ENCODE results near the gene ABCG1. TPM values are rescaled to one million over a fixed set of nuclear protein-coding genes. Genes with fewer than 3 reads are reported as not detected.
A peak's percentile ranks its signal among the peaks of the same experiment; 100 is the strongest.

The ABCG1 gene
- total and polyA plus RNA-seq, 2 experiments from 2014 or later = 1.3 to 4.4 TPM

DNA sequence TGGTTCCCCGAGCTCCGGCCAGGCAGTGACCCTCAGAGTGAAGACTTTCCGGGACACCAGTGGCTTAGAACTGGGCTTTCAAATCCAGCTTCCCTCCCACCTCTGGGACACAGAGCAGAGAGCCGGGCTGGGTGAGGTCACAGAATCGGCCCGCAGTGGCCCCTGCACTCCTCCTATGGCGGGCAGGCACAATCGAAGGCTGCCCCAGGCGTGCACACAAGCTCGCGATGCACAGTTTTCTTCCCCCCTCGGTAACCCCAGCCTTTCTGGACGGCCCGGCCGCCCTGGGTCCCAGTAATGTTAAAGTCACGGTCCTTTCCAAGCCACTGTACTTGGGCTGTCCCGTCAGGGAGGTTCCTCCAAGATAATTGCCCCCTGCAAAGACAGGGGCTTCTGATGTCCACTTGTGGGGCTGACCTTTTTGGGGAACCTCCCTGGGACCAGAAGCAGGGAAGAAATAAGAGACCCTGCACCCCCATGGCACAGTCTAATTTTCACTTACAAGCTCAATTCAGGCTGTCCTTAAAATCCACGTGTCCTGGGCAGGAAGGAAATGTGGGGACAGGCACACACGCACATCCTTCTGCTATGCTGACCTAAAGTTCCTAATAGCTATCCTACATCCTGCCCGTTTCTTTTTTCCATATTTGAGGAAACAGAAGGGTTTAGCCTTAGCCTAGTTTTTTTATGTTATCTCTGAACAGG is 82.6 kb downstream of the ABCG1 start (continued):
- TF ChIP-seq, protein P1, sequence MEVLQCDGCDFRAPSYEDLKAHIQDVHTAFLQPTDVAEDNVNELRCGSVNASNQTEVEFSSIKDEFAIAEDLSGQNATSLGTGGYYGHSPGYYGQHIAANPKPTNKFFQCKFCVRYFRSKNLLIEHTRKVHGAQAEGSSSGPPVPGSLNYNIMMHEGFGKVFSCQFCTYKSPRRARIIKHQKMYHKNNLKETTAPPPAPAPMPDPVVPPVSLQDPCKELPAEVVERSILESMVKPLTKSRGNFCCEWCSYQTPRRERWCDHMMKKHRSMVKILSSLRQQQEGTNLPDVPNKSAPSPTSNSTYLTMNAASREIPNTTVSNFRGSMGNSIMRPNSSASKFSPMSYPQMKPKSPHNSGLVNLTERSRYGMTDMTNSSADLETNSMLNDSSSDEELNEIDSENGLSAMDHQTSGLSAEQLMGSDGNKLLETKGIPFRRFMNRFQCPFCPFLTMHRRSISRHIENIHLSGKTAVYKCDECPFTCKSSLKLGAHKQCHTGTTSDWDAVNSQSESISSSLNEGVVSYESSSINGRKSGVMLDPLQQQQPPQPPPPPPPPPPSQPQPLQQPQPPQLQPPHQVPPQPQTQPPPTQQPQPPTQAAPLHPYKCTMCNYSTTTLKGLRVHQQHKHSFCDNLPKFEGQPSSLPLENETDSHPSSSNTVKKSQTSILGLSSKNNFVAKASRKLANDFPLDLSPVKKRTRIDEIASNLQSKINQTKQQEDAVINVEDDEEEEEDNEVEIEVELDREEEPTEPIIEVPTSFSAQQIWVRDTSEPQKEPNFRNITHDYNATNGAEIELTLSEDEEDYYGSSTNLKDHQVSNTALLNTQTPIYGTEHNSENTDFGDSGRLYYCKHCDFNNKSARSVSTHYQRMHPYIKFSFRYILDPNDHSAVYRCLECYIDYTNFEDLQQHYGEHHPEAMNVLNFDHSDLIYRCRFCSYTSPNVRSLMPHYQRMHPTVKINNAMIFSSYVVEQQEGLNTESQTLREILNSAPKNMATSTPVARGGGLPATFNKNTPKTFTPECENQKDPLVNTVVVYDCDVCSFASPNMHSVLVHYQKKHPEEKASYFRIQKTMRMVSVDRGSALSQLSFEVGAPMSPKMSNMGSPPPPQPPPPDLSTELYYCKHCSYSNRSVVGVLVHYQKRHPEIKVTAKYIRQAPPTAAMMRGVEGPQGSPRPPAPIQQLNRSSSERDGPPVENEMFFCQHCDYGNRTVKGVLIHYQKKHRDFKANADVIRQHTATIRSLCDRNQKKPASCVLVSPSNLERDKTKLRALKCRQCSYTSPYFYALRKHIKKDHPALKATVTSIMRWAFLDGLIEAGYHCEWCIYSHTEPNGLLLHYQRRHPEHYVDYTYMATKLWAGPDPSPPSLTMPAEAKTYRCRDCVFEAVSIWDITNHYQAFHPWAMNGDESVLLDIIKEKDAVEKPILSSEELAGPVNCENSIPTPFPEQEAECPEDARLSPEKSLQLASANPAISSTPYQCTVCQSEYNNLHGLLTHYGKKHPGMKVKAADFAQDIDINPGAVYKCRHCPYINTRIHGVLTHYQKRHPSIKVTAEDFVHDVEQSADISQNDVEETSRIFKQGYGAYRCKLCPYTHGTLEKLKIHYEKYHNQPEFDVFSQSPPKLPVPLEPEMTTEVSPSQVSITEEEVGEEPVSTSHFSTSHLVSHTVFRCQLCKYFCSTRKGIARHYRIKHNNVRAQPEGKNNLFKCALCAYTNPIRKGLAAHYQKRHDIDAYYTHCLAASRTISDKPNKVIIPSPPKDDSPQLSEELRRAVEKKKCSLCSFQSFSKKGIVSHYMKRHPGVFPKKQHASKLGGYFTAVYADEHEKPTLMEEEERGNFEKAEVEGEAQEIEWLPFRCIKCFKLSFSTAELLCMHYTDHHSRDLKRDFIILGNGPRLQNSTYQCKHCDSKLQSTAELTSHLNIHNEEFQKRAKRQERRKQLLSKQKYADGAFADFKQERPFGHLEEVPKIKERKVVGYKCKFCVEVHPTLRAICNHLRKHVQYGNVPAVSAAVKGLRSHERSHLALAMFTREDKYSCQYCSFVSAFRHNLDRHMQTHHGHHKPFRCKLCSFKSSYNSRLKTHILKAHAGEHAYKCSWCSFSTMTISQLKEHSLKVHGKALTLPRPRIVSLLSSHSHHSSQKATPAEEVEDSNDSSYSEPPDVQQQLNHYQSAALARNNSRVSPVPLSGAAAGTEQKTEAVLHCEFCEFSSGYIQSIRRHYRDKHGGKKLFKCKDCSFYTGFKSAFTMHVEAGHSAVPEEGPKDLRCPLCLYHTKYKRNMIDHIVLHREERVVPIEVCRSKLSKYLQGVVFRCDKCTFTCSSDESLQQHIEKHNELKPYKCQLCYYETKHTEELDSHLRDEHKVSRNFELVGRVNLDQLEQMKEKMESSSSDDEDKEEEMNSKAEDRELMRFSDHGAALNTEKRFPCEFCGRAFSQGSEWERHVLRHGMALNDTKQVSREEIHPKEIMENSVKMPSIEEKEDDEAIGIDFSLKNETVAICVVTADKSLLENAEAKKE (CRISPR knock-in tag; IDR thresholded peaks at IDR 0.05) = no peak
- no peak for TF ChIP-seq NANOG (IDR thresholded peaks at IDR 0.05; ENCODE audit: borderline replicate concordance)
- no peak for TF ChIP-seq STAT1 (IDR thresholded peaks at IDR 0.05; ENCODE audit: unreplicated experiment)
- TF ChIP-seq EZH2 (IDR thresholded peaks at IDR 0.05; ENCODE audit: low read depth, unreplicated experiment) = no peak
- TF ChIP-seq ZNF331 (CRISPR knock-in tag; IDR thresholded peaks at IDR 0.05; ENCODE audit: low read depth) = no peak
- no peak for TF ChIP-seq ZNF114 (CRISPR knock-in tag; IDR thresholded peaks at IDR 0.05)

DNA sequence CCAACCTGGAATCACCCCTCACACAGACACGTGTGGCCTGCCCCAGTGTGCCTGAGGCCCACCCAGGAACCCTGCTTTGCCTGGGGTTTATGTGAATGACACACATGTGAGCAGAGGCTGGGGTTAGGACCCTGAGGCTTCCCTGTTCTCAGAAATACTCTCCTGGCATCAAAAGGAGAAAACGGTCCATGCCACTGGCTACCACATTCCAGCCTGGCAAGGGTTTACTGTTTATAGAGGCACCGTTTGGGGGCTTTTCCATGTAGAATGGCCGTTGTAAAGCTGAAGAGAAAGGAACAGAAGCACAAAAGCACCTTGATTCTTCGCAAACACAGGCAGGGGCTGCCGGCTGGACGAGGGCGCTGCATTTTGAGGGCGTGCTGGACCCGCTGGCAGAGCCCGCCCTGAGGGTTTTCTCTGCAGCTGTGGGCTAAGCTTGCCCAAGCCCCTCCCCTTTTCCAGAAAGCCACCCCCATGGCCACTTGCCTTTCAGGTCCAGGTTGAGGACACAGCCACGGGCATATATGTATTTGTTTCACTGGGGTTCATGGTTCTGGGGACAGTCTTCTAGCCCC is 83.2 kb downstream of the ABCG1 start:
- ATAC-seq = peak; percentile 34
- H3K4me1 Mint-ChIP-seq = peaks cover 9% of the 10 kb centered on the region; the same call in 2 of the 3 replicates
- peaks cover 12% of the 10 kb centered on the region for H3K27me3 Mint-ChIP-seq (ENCODE audit: insufficient read depth, low read depth, poor library complexity)
- TF ChIP-seq, protein P2, sequence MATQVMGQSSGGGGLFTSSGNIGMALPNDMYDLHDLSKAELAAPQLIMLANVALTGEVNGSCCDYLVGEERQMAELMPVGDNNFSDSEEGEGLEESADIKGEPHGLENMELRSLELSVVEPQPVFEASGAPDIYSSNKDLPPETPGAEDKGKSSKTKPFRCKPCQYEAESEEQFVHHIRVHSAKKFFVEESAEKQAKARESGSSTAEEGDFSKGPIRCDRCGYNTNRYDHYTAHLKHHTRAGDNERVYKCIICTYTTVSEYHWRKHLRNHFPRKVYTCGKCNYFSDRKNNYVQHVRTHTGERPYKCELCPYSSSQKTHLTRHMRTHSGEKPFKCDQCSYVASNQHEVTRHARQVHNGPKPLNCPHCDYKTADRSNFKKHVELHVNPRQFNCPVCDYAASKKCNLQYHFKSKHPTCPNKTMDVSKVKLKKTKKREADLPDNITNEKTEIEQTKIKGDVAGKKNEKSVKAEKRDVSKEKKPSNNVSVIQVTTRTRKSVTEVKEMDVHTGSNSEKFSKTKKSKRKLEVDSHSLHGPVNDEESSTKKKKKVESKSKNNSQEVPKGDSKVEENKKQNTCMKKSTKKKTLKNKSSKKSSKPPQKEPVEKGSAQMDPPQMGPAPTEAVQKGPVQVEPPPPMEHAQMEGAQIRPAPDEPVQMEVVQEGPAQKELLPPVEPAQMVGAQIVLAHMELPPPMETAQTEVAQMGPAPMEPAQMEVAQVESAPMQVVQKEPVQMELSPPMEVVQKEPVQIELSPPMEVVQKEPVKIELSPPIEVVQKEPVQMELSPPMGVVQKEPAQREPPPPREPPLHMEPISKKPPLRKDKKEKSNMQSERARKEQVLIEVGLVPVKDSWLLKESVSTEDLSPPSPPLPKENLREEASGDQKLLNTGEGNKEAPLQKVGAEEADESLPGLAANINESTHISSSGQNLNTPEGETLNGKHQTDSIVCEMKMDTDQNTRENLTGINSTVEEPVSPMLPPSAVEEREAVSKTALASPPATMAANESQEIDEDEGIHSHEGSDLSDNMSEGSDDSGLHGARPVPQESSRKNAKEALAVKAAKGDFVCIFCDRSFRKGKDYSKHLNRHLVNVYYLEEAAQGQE (IDR thresholded peaks at IDR 0.05; ENCODE audit: unreplicated experiment) = no peak
- TF ChIP-seq, protein P3, sequence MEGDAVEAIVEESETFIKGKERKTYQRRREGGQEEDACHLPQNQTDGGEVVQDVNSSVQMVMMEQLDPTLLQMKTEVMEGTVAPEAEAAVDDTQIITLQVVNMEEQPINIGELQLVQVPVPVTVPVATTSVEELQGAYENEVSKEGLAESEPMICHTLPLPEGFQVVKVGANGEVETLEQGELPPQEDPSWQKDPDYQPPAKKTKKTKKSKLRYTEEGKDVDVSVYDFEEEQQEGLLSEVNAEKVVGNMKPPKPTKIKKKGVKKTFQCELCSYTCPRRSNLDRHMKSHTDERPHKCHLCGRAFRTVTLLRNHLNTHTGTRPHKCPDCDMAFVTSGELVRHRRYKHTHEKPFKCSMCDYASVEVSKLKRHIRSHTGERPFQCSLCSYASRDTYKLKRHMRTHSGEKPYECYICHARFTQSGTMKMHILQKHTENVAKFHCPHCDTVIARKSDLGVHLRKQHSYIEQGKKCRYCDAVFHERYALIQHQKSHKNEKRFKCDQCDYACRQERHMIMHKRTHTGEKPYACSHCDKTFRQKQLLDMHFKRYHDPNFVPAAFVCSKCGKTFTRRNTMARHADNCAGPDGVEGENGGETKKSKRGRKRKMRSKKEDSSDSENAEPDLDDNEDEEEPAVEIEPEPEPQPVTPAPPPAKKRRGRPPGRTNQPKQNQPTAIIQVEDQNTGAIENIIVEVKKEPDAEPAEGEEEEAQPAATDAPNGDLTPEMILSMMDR (conservative IDR thresholded peaks at IDR 0.05; ENCODE audit: low read depth in 2 of 2) = no peak
- TF ChIP-seq, protein P4, sequence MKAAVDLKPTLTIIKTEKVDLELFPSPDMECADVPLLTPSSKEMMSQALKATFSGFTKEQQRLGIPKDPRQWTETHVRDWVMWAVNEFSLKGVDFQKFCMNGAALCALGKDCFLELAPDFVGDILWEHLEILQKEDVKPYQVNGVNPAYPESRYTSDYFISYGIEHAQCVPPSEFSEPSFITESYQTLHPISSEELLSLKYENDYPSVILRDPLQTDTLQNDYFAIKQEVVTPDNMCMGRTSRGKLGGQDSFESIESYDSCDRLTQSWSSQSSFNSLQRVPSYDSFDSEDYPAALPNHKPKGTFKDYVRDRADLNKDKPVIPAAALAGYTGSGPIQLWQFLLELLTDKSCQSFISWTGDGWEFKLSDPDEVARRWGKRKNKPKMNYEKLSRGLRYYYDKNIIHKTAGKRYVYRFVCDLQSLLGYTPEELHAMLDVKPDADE (IDR thresholded peaks at IDR 0.05) = no peak
- TF ChIP-seq EZH2phosphoT487 (IDR thresholded peaks at IDR 0.05; ENCODE audit: unreplicated experiment) (no peak), CREB1 (CRISPR knock-in tag; IDR thresholded peaks at IDR 0.05; ENCODE audit: low read depth) (no peak), STAT1 (IDR thresholded peaks at IDR 0.05; ENCODE audit: unreplicated experiment) (no peak), JUNB (IDR thresholded peaks at IDR 0.05; ENCODE audit: unreplicated experiment) (no peak)

More for the DNA sequence above, 83.2 kb downstream of the ABCG1 start:
- no peak overlapping the region for H3K4me3 ChIP-seq
- Mint-ChIP-seq H3K27ac (no peak overlapping the region), H3K36me3 (ENCODE audit: low read depth) (no peaks in the 10 kb centered on the region), H3K4me3 (no peak overlapping the region), H3K9me3 (no peaks in the 10 kb centered on the region)
- no peaks in the 10 kb centered on the region for H3K9me2 ChIP-seq (ENCODE audit: insufficient read depth)
- H3F3A ChIP-seq (replicated peaks; ENCODE audit: low read depth) = no peaks in the 10 kb centered on the region
- H3K4me2 ChIP-seq = no peak overlapping the region
- no peaks in the 10 kb centered on the region for H3K36me3 ChIP-seq (ENCODE audit: insufficient read depth)
- no peaks in the 10 kb centered on the region for H3K27me3 ChIP-seq (ENCODE audit: insufficient read depth)
- DNase-seq (ENCODE audit: low spot score) = no peak
- H3K79me2 ChIP-seq (replicated peaks; ENCODE audit: insufficient read depth) = no peaks in the 10 kb centered on the region
- H3K27ac ChIP-seq (ENCODE audit: low read depth) = no peak overlapping the region
- H3K4me1 ChIP-seq (ENCODE audit: insufficient read depth) = no peaks in the 10 kb centered on the region
- H2AFZ ChIP-seq = no peak overlapping the region
- H4K20me1 ChIP-seq (replicated peaks; ENCODE audit: insufficient read depth) = no peaks in the 10 kb centered on the region

Data from GM23338 (cell line).